ENCODE data around the gene TET3. TPM values are rescaled to one million over a fixed set of nuclear protein-coding genes. Genes with fewer than 3 reads are reported as not detected.

TET3 gene
- total and polyA plus RNA-seq, 9 of the 15 experiments (the other 6 are each of a cell fraction or from before 2014, with no cell fraction given) = 0.35 to 16.3 (median 5.5) TPM

DNA sequence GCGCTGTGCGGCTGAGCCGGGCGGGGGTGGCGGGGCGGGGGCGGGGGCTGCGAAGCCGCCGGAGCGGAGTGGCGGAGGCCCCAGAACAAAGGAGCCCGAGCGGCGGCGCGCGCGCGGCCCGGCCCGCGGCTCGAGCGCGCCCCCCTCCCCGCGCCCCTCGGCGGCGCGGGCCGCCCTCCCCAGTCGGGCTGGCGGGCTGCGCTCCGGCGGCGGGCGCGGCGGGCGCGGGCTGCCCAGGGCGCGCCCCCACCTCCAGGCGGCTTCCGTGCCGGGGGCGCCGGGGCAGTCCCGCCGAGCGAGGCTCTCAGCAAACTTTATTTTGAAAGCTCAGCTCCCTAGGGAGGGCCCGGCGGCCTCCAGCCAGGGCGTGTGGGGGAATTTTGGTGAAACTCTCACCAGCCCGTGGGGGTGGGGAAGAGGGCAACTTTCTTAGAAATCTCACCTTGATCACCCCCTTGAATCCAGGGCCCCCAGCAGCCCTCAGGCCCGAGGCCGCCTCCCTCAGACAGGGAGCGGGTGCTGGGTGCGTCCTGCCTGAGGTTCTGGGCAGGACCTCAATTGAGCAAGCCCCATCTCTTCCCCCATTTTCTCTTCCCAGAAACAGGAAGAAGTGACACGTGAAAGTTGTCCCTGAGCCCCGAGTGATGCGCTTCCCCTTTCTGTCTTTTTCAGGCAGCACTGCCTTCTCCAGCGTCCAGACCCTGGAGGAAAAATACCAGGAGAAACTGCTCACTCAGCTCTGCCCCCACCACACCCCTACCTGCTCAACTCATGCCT, 786 bp downstream of the TET3 start (continued):
- TF ChIP-seq, protein P1, sequence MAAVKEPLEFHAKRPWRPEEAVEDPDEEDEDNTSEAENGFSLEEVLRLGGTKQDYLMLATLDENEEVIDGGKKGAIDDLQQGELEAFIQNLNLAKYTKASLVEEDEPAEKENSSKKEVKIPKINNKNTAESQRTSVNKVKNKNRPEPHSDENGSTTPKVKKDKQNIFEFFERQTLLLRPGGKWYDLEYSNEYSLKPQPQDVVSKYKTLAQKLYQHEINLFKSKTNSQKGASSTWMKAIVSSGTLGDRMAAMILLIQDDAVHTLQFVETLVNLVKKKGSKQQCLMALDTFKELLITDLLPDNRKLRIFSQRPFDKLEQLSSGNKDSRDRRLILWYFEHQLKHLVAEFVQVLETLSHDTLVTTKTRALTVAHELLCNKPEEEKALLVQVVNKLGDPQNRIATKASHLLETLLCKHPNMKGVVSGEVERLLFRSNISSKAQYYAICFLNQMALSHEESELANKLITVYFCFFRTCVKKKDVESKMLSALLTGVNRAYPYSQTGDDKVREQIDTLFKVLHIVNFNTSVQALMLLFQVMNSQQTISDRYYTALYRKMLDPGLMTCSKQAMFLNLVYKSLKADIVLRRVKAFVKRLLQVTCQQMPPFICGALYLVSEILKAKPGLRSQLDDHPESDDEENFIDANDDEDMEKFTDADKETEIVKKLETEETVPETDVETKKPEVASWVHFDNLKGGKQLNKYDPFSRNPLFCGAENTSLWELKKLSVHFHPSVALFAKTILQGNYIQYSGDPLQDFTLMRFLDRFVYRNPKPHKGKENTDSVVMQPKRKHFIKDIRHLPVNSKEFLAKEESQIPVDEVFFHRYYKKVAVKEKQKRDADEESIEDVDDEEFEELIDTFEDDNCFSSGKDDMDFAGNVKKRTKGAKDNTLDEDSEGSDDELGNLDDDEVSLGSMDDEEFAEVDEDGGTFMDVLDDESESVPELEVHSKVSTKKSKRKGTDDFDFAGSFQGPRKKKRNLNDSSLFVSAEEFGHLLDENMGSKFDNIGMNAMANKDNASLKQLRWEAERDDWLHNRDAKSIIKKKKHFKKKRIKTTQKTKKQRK (IDR thresholded peaks at IDR 0.05; ENCODE audit: borderline replicate concordance, low read depth, low read length) = no peak
- TF ChIP-seq MYC (IDR thresholded peaks at IDR 0.05; ENCODE audit: low read depth, low read length) (peak; percentile 30; the same call in 1 of the 2 replicates), MYC (CRISPR knock-in tag; IDR thresholded peaks at IDR 0.05; ENCODE audit: borderline replicate concordance, low read depth) (no peak), DACH1 (IDR thresholded peaks at IDR 0.05; ENCODE audit: partially characterized antibody) (no peak), ZFP36 (IDR thresholded peaks at IDR 0.05; ENCODE audit: low read depth, low read length, partially characterized antibody) (peak; percentile 29), SMAD3 (CRISPR knock-in tag; conservative IDR thresholded peaks at IDR 0.05) (no peak), XRCC5 (IDR thresholded peaks at IDR 0.05; ENCODE audit: low read depth, low read length) (peak; percentile 51; the same call in 1 of the 2 replicates), COPS2 (conservative IDR thresholded peaks at IDR 0.05) (no peak), CCAR2 (IDR thresholded peaks at IDR 0.05; ENCODE audit: low read depth, low read length) (no peak), HNRNPL (IDR thresholded peaks at IDR 0.05; ENCODE audit: low read depth, low read length) (no peak), ZBTB7A (IDR thresholded peaks at IDR 0.05; ENCODE audit: borderline replicate concordance, control insufficient read depth, low read depth, low read length) (peak; percentile 70; the same call in 1 of the 2 replicates), XRCC4 (IDR thresholded peaks at IDR 0.05; ENCODE audit: extremely low read depth, insufficient read depth, insufficient read length) (no peak), ZNF23 (CRISPR knock-in tag; IDR thresholded peaks at IDR 0.05) (no peak), CCNT2 (IDR thresholded peaks at IDR 0.05; ENCODE audit: borderline replicate concordance, extremely low read depth, insufficient read length, low read depth, low read length) (peak; percentile 4), NFE2L1 (tag; IDR thresholded peaks at IDR 0.05; ENCODE audit: borderline replicate concordance, low read depth) (no peak)
- TF ChIP-seq, protein P2, sequence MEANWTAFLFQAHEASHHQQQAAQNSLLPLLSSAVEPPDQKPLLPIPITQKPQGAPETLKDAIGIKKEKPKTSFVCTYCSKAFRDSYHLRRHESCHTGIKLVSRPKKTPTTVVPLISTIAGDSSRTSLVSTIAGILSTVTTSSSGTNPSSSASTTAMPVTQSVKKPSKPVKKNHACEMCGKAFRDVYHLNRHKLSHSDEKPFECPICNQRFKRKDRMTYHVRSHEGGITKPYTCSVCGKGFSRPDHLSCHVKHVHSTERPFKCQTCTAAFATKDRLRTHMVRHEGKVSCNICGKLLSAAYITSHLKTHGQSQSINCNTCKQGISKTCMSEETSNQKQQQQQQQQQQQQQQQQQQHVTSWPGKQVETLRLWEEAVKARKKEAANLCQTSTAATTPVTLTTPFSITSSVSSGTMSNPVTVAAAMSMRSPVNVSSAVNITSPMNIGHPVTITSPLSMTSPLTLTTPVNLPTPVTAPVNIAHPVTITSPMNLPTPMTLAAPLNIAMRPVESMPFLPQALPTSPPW (CRISPR knock-in tag; IDR thresholded peaks at IDR 0.05) = peak; percentile 82
- TF ChIP-seq, protein P3, sequence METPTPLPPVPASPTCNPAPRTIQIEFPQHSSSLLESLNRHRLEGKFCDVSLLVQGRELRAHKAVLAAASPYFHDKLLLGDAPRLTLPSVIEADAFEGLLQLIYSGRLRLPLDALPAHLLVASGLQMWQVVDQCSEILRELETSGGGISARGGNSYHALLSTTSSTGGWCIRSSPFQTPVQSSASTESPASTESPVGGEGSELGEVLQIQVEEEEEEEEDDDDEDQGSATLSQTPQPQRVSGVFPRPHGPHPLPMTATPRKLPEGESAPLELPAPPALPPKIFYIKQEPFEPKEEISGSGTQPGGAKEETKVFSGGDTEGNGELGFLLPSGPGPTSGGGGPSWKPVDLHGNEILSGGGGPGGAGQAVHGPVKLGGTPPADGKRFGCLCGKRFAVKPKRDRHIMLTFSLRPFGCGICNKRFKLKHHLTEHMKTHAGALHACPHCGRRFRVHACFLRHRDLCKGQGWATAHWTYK (CRISPR knock-in tag; IDR thresholded peaks at IDR 0.05) = no peak
- TF ChIP-seq, protein P4, sequence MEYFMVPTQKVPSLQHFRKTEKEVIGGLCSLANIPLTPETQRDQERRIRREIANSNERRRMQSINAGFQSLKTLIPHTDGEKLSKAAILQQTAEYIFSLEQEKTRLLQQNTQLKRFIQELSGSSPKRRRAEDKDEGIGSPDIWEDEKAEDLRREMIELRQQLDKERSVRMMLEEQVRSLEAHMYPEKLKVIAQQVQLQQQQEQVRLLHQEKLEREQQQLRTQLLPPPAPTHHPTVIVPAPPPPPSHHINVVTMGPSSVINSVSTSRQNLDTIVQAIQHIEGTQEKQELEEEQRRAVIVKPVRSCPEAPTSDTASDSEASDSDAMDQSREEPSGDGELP (CRISPR knock-in tag; IDR thresholded peaks at IDR 0.05; ENCODE audit: borderline replicate concordance) = 0 out of 2 replicates have a peak, but pooled peaks have one; percentile 17

All from K562 (cell line).